Activated T-helper 1 cell treated with anti-CD3 and anti-CD28 coated beads, Interleukin-12 subunit alpha, Interleukin-12 subunit beta, Interleukin-2, Interleukin-4 antibody, amounts not matched to agents 30 ng/mL and 10 ng/mL and 1 ng/mL, durations not matched to agents 14 hours and 24 hours and 36 hours (primary cell): ENCODE results near the gene FNDC11. TPM values are rescaled to one million over a fixed set of nuclear protein-coding genes. Genes with fewer than 3 reads are reported as not detected.

Source experiments
- DNase-seq: peaks from one replicate; pipeline ENCODE4 v3.0.0; 2021; ENCODE audit warnings: low spot score
- H3K27ac Mint-ChIP-seq: one replicate; pipeline ENCODE4 v1.8.0; 2021; ENCODE audit warnings: mild to moderate bottlenecking, mixed read lengths
- H3K27me3 Mint-ChIP-seq: one replicate; pipeline ENCODE4 v1.8.0; 2022; ENCODE audit warnings: mild to moderate bottlenecking, moderate library complexity, mixed read lengths; ENCODE audit not compliant: insufficient read depth
- H3K36me3 Mint-ChIP-seq: one replicate; pipeline ENCODE4 v1.8.0; 2021; ENCODE audit warnings: low read depth, mixed read lengths
- H3K4me1 Mint-ChIP-seq: one replicate; pipeline ENCODE4 v1.8.0; 2021; ENCODE audit warnings: low read depth, mixed read lengths
- H3K4me3 Mint-ChIP-seq: one replicate; pipeline ENCODE4 v1.8.0; 2021; ENCODE audit warnings: mild to moderate bottlenecking, moderate library complexity, mixed read lengths
- H3K9me3 Mint-ChIP-seq: one replicate; pipeline ENCODE4 v1.8.0; 2021; ENCODE audit warnings: mixed read lengths
- intact Hi-C: fragments of 100-400 bp; cut with micrococcal nuclease; formaldehyde crosslinking; loops from one replicate; pipeline ENCODE4 v1.15.1; 2024
- total RNA-seq: library from RNA; stranded (reverse); gene quantifications from 2 replicates; pipeline ENCODE4 v1.2.3, GENCODE V29; 2022

Gene FNDC11
- total RNA-seq, 1 donor from 2014 or later: 0.26 TPM

- intact Hi-C loops: no loop called here
- Mint-ChIP-seq H3K9me3 (no peaks in the 10 kb centered on the region), H3K4me3 (no peak overlapping the region), H3K27ac (no peak overlapping the region), H3K27me3 (peaks cover 10% of the 10 kb centered on the region), H3K36me3 (peaks cover 6% of the 10 kb centered on the region), H3K4me1 (peaks cover 8% of the 10 kb centered on the region)
- DNase-seq: no peak
Measured at GRCh38 chr20:63572071-63572787, 18.3 kb downstream of the FNDC11 start.

DNA sequence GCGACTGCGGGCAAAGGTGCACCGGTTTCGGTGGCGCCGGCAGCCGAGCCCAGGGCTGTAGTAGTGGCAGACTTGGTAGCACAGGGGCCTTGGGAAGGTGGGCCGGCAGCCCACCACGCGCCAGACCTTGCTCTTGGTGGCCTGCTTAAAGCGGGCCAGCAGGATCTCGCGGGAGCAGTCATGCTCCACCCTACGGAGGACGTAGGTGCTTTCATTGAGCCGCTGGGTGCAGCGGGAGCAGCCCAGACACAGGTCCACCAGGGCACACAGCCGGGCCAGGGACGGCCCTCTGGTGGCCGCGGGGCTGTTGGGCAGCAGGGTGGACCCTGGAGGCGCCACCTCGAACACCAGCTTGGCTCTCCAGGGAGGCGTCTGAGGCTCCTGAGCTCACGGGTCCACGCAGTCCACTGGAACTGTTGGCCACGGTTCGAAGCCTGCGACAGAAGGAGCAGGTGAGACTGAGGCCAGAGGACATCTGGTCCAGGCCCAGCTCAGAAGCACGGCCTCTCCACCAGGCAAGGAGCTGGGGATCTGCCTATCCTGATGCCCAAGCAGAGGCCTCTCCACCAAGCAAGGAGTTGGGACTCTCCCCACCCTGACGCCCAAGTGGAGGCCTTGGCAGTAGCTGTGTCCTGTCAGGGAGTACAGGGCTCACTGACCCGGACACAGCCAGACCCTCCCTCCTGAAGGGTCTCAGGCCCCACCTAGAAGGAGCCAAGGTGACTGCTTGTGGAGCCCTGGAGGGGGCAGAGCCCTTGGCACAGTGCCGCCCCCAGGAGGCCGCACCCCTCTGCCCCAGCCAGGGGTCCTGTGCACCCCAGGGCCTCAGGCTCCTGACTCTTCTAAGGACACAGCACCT is 19.1 kb downstream of the FNDC11 start:
- Mint-ChIP-seq H3K4me1 (peaks cover 2% of the 10 kb centered on the region), H3K27ac (peak overlapping the region; percentile 52), H3K36me3 (peaks cover 1% of the 10 kb centered on the region), H3K4me3 (peak overlapping the region; percentile 86), H3K27me3 (peaks cover 10% of the 10 kb centered on the region), H3K9me3 (no peaks in the 10 kb centered on the region)
- no peak for DNase-seq
- intact Hi-C loops: no loop called here

GRCh38 chr20:63573647-63574131 is 19.7 kb downstream of the FNDC11 start:
- Mint-ChIP-seq H3K27me3 (peaks cover 12% of the 10 kb centered on the region), H3K27ac (peak overlapping the region; percentile 52), H3K36me3 (no peaks in the 10 kb centered on the region), H3K4me1 (no peaks in the 10 kb centered on the region), H3K9me3 (no peaks in the 10 kb centered on the region), H3K4me3 (peak overlapping the region; percentile 86)
- intact Hi-C loops: no loop called here
- DNase-seq: no peak

GRCh38 chr20:63574156-63574828 is 20.3 kb downstream of the FNDC11 start, which contains the start of gene HELZ2:
Gene HELZ2, minus strand, starts transcription at chr20:63574239. Its CDS starts 1,854 bp downstream, at chr20:63572385.
- peak; percentile 62 for DNase-seq
- H3K9me3 Mint-ChIP-seq: no peaks in the 10 kb centered on the region
- H3K4me1 Mint-ChIP-seq: no peaks in the 10 kb centered on the region
- peak within 1 kb of the TSS; percentile 86 for H3K4me3 Mint-ChIP-seq
- no peaks in the 10 kb centered on the region for H3K36me3 Mint-ChIP-seq
- H3K27me3 Mint-ChIP-seq: peaks cover 12% of the 10 kb centered on the region
- intact Hi-C loops: no loop called here
- peak within 1 kb of the TSS; percentile 52 for H3K27ac Mint-ChIP-seq

- Mint-ChIP-seq H3K4me3 (peak overlapping the region; percentile 71), H3K27me3 (peaks cover 12% of the 10 kb centered on the region), H3K36me3 (no peaks in the 10 kb centered on the region), H3K4me1 (no peaks in the 10 kb centered on the region), H3K27ac (no peak overlapping the region), H3K9me3 (no peaks in the 10 kb centered on the region)
- no peak for DNase-seq
- intact Hi-C loops: no loop called here
Measured at GRCh38 chr20:63574829-63575743, 21.1 kb downstream of the FNDC11 start.

DNA sequence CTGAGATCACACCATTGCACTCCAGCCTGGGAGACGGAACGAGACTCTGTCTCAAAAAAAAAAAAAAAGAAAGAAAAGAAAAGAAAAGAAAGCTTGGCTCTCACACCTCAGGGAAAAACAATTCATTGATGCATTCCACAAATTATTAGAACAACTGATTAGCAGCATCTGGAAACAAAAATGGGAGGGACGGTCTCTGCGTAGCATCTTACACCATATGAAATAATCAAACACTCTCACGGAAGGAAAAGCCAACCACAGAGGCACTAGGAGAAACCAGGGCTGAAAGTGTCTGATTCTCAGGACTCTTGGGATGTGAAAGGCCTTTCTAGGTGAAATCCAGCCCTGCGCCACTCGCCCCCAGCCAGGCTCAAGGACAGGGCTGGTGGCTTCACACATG is 22.4 kb downstream of the FNDC11 start:
- Mint-ChIP-seq H3K4me1 (no peaks in the 10 kb centered on the region), H3K27me3 (peaks cover 20% of the 10 kb centered on the region), H3K27ac (peak overlapping the region; percentile 70), H3K4me3 (peak overlapping the region; percentile 64), H3K36me3 (no peaks in the 10 kb centered on the region), H3K9me3 (no peaks in the 10 kb centered on the region)
- DNase-seq: no peak
- intact Hi-C loops: no loop called here

DNA sequence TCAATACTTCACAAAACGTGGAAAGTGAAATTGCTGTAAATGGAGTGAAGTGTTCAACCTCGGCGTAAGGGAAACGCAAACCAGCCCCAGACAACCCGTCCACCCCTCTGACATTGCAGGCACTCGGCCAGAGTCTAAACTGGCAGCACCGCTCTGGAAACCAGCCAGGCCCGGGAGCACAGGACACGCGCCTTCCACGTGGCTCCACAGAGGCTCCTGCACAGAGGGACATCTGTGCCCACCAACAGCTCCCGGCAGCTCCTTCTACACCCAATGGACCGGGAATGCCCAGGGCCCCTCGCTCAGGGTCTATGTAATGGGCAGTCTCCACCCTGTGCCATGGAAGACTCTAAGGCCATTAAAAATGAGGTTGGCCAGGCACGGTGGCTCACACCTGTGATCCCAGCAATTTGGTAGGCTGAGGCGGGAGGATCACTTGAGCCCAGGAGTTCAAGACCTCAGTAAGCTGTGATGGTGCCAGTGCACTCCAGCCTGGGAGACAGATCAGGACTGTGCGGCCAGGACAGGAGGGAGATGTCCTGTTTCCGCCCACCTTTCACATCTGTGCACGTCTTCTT is 23.4 kb downstream of the FNDC11 start:
- H3K9me3 Mint-ChIP-seq: no peaks in the 10 kb centered on the region
- no peak for DNase-seq
- no peak overlapping the region for H3K27ac Mint-ChIP-seq
- no peaks in the 10 kb centered on the region for H3K4me1 Mint-ChIP-seq
- H3K4me3 Mint-ChIP-seq: no peak overlapping the region
- no peaks in the 10 kb centered on the region for H3K36me3 Mint-ChIP-seq
- peaks cover 20% of the 10 kb centered on the region for H3K27me3 Mint-ChIP-seq
- intact Hi-C loops: no loop called here

DNA sequence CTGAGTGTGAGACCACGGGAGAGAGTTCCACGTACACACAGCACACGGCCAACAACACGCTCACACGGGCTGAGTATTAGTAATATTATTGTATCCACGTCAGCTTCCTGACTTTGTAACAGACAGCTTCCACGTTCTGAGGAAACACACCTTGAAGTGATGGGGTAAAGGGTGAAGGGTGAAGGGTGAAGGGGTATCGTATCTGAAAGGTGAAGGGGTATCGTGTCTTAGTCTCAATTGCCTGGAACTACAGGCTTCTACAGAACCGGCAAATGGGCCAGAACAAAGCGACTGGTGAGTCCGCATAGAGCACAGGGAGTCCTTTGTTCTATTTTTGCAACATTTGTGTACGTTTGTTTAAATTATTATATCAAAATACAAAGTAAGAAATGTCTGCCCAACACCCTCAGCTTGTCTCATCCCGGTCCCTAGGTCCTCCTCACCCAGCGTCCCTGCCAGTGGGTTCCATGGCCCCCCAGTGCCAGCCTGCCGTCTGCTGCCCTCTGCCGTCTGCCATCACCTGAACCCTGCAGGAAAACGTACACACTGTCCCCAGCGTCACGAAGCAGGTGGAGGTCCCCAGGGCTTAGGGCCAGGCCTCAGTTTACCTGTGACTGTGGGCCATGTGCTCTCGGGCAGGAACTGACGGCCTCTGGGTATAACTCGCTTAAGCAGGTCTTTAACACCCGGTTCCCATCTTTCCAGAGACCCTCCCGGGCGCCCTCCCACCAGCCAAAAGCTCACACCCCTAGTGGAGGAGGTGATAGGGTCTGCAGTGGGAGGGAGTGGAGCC is 24.5 kb downstream of the FNDC11 start:
- intact Hi-C loops: no loop called here
- Mint-ChIP-seq H3K4me3 (no peak overlapping the region), H3K27me3 (peaks cover 24% of the 10 kb centered on the region), H3K9me3 (no peaks in the 10 kb centered on the region), H3K27ac (no peak overlapping the region), H3K36me3 (no peaks in the 10 kb centered on the region), H3K4me1 (no peaks in the 10 kb centered on the region)
- DNase-seq: no peak

DNA sequence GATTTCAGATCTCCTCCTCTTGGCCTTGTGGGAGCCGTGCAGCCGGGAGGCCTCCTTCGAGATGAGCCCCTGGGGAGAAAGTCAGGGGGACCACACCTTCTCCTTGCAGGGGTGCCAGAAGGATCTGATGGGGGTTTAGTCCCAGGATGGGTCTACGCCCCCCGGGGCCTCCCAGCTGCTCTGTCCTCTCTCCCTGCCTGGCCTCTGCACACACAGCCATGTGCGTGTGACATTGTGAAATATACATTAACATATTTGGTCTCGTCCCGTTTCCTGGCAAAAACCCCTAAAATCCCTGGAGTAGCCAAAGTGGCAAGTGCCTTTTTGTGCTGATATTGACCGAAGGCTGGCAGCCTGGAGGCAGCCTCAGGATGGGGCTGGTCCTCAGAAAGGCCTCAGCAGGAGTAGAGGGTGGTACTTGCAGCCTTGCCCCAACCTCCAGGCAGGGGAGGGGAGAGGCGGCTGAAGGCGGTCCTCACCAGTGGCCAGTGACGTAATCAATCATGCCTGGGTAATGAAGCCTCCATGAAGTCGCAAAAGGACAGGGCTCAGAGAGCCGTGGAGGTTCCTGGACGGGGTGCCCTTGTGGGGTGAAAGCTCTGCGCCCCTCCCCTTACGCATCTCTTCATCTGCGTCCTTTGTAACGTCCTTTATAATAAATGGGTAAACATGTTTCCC is 25.2 kb downstream of the FNDC11 start:
- H3K9me3 Mint-ChIP-seq: no peaks in the 10 kb centered on the region
- no peak for DNase-seq
- H3K36me3 Mint-ChIP-seq: no peaks in the 10 kb centered on the region
- no peak overlapping the region for H3K4me3 Mint-ChIP-seq
- no peak overlapping the region for H3K27ac Mint-ChIP-seq
- H3K27me3 Mint-ChIP-seq: peaks cover 24% of the 10 kb centered on the region
- H3K4me1 Mint-ChIP-seq: no peaks in the 10 kb centered on the region
- intact Hi-C loops: no loop called here

DNA sequence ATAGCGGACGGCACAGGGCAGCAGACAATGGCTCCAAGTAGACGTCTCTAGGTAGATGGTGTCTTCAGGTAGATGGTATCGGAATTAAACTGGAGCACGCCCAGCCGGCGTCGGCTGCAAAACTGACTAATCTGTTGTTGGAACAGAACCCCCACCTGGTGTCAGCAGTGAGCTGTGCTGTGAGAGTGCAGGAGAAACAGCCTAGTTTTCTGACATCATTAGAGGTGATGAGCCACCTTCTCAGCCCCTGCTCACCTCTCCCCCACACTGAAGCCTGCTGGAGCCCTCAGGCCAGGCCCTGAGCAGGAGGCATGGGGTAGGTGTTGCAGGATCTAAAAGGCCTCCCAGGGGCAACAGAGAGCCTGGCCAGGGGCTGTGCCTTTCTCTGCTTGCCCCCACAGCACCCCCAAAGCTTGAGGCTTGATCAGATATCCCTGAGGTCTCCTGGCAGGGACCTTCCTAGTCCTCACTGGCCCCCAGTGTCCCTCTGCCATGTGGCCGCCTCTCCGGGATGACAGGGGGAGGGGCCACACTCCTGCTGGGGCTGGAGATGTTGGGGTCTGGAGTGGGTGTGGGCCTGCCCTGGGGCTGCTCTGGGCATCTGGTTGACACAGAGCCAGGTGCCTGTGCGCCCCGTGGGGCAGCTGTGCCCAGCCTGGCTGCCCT is 27.0 kb downstream of the FNDC11 start:
- DNase-seq: peak; percentile 47
- Mint-ChIP-seq H3K4me1 (no peaks in the 10 kb centered on the region), H3K36me3 (no peaks in the 10 kb centered on the region), H3K9me3 (no peaks in the 10 kb centered on the region), H3K4me3 (no peak overlapping the region), H3K27ac (no peak overlapping the region), H3K27me3 (peaks cover 24% of the 10 kb centered on the region)
- intact Hi-C loops: no loop called here
